Stimulated activated CD4-positive, alpha-beta T cell treated with anti-CD3 and anti-CD28 coated beads, Interleukin-1b, Interleukin-23, amount 100 ng/mL, for 1 hour (primary cell): ENCODE data around the gene PIP5K1B.
"Not testable (repeated sequence)": the region's sequence is repeated elsewhere in the genome, so short reads cannot be mapped to it uniquely, and the experiment has no call there.

Experiments used
- DNase-seq, 2 donors: peaks; one replicate each; pipeline ENCODE4 v3.0.0-alpha.2; 2020; ENCODE audit warnings: low read depth in 2 of 2

Gene PIP5K1B

DNA sequence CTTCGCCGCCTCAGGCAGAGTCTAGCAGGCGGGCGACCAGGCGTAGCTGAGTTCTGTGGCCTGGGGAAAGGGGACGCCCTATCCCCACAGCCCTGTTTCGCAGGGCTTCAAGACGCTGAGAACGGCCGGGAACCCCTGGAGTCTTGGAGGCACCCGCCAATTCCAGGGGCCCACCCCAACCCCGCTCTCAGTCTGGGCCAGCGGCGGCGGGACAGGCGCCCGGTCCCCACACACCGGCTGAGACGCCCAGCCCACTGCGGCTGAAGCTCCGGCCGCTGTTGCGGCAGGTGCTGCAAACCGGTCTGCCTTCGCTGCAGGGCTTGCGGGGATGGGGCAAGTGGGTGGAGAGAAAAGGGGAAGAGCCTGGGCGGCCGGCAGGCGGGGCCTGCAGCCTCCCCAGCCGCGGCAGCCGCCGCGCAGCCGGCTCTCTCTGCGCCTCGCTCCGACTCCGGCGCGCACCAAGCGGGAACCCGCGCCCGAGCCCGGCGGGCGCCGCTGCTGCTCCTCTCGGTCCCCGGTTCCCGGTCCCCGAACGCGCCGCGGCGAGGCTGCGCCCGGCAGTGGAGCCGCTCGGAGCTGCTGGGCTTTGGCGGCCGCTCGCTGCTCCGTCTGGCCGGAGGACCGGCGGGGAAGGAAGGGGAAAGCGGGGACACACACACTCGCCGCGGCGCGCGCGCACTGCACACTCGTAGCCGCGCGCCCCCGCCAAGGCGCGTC, at the start of gene PIP5K1B:
PIP5K1B (plus strand) TSS at position 427 of the 717 bp plus-strand sequence. CDS start 117,375 bp downstream, outside the sequence.
- DNase-seq: no peak

GRCh38 chr9:68664036-68664435, 41.0 kb upstream of the PIP5K1B start:
- DNase-seq: no peak

- no peak for DNase-seq
Measured at GRCh38 chr9:68668127-68668526, 36.9 kb upstream of the PIP5K1B start.

DNA sequence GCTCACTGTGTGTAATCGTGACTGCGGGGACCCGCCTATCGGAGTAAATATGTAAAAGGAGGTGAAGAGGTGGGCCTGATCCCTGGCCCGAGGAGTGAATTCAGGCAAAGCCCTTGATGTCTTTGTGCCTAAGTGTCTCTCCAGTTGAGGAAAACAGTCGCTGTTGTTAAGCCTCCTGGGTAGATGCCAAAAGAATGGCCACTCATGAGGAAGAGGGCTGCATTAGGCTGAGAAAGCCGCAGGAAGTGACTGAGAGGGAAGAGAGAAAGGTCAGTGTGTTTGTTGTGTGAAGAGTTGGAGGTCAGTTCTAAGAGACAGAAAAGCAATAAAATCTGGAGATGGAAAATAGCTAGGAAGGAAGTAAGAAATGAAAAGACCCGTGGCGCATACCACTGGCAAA, 35.8 kb upstream of the PIP5K1B start:
- DNase-seq: no peak

- DNase-seq: no peak
Measured at GRCh38 chr9:68672215-68672614, 32.8 kb upstream of the PIP5K1B start.

DNA sequence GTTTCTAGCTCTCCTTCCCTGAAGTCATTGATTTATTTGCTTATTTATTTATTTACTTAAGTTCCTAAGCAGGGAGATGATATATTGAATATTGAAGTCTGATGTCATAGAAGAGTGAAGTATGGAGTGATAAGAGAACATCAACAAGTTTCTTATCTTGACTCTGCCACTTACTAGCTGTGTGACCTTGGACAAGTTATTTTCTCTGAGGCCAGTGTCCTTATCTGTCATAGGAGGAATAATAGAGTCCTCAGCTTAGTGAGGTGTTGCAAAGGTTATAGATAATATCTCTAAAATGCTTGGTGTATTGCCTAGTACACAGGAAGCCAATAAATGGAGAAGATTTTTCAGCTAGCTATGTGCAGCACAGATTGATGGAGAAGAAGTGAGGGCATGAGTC, 32.4 kb upstream of the PIP5K1B start:
- DNase-seq: no peak

- DNase-seq: no peak
Measured at GRCh38 chr9:68678430-68678829, 26.6 kb upstream of the PIP5K1B start.

DNA sequence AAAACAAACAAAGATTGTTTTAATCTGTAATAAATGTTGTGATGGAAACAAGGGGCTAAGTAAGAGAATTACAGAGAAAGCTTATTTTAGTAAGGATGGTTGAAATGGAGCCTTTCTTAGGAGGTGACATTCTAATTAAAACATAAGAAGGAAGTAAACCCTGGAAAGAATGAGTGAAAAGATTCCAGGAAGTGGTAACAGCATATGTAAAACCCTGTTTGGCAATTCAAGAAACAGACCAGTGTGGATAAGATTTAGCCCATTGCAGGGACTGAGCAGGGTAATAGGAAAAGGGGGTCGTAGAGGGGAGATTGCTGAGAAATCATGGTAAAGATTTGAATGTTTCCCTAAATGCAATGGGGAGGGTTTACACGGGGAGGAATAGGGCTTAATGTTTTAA, 21.6 kb upstream of the PIP5K1B start:
- no peak for DNase-seq

DNA sequence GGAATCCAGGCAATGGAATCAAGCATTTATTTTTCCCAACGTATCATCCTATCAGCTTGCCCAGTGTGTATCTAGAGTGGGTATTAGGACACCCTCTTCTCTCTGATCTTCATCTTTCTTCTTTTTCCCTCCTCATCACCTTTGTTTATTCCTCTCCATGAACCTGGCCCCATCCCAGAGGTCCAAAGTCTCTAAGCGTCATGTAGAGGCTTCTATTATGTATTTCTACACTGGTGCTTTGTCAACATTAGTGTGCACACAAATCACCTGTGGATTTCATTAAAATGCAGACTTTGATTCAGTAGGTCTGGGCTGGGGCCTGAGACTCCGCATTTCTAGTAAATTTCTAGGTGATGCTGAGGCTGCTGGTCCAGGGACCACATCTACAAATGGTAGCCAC, 19.8 kb upstream of the PIP5K1B start:
- no peak for DNase-seq

- no peak for DNase-seq
Measured at GRCh38 chr9:68685770-68686169, 19.3 kb upstream of the PIP5K1B start.

DNA sequence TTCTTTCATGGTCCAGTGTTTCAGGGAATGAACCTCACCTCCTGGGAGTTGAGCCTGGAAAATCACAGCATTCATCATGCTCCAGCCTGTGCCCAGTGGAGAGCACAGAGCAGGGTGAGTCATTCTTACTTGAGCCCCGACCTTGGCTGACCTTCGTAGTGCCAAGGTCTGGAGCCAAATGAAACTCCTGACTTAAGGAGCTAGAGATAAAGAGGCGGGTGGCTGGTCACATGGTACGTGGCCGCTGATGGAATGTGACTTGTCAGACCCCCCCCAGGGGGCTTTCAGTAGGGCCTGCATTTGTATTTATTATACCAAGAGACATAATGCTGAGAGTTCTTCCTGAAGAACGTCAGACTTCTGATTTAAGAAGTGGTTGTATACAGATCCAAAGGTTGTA, 15.0 kb upstream of the PIP5K1B start:
- no peak for DNase-seq

DNA sequence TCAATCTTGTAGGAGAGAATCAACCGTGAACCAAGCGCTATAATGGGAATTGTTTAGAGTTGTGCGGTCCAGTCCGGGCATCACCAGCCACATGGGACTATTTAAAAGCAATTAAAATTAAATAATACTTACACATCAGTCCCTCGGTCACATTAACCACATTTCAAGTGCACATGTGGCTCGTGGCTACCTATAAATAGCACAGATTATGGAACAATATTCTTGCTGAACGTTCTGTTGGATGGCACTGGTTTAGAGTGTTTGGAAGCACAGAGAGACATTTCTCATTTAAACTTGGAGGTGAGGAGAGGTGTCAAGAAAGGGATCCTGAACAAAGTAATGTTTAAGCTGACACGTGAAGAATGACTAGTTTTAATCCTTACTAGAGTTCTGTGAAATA, 12.5 kb upstream of the PIP5K1B start:
- DNase-seq: no peak

- no peak for DNase-seq
Measured at GRCh38 chr9:68694125-68694524, 10.9 kb upstream of the PIP5K1B start.

DNA sequence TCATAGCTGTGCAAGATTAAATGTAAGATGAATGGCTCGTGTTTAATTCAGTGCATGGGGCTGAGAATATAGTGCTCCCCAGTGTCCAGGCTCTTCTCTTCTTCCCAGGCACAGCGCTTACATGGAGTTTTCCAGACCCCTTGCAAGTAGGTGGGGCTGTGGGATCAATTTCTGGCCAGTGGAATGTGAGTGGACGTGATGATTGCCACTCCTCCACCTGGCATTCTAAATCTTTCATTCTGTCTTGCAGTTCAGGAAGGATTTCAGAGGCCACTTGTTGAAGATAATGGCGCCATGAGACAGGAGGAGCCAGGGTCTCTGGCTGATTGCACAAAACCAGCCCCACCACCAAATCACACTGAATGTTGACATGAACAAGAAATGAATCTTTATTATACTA, 7.2 kb upstream of the PIP5K1B start:
- no peak for DNase-seq

DNA sequence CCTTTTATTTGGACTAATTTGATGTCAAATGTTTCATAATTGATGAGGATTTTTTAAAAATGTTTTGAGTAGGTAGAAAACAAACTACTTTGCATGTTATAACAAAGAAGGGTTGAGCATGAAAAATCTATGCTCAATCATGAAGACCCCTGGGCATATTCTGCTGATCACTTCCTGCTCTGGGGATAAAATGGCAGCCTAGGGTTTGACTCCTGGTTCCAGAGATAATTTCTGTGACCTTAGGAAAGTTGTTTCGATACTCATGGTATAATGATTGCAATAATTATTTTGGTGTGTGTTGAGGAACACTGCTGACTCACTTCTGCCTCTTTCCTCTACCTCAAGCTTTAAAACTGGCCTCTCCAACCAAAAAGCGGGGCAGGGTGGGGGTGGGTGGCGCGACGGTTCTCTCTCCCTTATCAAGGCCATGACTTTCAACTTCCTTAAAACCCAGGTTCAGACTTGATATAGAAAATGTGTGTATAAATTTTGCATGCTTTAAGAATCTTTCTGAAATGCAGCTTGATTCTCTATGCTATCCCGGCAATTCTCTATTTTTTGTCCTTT, 6.0 kb upstream of the PIP5K1B start:
- no peak for DNase-seq

GRCh38 chr9:68699625-68700024, 5.4 kb upstream of the PIP5K1B start:
- DNase-seq: not testable (repeated sequence)

DNA sequence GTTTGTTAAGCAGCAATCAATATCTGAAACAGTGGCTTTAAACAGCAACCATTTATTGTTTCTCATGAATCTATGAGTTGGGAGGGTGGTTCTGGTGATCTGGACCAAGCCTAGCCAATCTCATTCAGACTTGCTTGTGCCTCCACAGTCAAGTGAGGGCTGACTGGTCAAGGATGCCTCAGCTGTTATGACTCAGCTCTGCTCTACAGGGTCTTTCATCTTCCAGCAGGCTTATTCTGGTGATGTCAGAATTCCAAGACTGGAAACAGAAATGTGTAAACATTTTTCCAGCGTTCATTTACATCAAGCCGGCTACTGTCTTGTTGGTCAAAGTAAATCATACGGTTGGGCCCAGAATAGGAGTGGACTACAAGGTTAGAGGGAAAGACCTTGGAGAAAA, 2.5 kb upstream of the PIP5K1B start:
- DNase-seq: no peak

GRCh38 chr9:68703672-68704071, 1.4 kb upstream of the PIP5K1B start:
- no peak for DNase-seq

DNA sequence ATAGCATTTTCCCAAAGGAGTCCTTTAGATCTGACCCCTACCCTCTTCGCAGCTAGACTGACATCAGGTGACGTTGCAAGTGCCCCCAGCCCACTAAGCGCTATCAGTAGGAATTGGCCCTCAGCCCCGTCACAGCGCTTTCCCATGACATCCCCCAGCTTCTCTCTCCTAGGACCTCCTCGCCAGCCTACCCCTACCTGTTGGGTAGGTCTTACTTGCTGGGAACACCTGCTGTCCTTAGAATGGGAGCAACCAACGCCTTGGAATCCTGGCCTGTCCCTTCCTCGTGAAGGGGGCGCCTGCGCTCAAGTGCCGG, 584 bp upstream of the PIP5K1B start:
- no peak for DNase-seq

- DNase-seq: no peak
Measured at GRCh38 chr9:68705531-68706362, 707 bp downstream of the PIP5K1B start.

DNA sequence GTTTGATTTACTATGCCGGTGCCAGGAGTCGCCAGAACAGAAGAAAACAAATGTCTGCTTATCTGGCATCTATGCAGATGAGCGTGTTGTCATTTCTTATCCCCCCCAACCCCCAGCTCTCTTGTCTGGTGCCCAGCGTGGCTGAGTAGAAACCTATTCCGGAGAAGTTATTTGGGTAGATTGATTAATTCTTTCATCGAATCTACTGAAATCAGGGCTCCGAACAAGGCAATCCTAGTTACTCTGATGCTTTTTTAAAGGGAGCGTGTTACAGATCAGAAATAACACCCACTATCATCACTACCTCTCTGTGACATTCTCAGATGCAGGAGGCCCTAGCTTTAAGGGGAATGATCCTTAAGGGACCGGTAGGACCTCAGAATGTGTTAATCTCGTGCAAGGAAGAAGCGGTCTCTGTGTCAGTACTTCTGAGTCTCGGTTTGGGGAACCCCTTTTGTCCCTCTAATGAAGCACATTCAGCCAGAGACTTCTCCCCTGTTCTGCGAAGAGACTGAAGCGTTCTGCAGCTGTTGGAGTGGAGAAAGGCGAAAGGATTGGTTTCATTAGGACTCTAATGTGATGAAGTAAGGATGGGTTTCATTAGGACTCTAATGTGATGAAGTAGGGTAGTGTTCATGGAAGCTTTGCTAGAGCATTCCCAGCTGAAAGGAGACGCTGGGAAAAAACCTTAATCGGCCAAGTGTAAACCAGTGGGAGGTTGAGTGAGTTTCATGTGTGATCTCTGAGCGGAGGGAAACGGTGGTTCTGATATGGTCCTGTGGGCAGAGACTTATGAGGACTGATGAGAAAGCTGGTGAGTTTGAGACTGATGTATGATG, 1.5 kb downstream of the PIP5K1B start:
- DNase-seq: no peak

- DNase-seq: no peak
Measured at GRCh38 chr9:68707801-68708488, 2.9 kb downstream of the PIP5K1B start.
